GM18868 (cell line): ENCODE results near the gene HSPA1L.
"Not testable (repeated sequence)": the region's sequence is repeated elsewhere in the genome, so short reads cannot be mapped to it uniquely, and the experiment has no call there.

Source experiments
- ATAC-seq: cut with Tn5 transposase; IDR thresholded peaks from one replicate; pipeline ENCODE4 v1.9.1; 2021; ENCODE audit warnings: mild to moderate bottlenecking, moderate library complexity; ENCODE audit not compliant: unreplicated experiment

The HSPA1L gene

DNA sequence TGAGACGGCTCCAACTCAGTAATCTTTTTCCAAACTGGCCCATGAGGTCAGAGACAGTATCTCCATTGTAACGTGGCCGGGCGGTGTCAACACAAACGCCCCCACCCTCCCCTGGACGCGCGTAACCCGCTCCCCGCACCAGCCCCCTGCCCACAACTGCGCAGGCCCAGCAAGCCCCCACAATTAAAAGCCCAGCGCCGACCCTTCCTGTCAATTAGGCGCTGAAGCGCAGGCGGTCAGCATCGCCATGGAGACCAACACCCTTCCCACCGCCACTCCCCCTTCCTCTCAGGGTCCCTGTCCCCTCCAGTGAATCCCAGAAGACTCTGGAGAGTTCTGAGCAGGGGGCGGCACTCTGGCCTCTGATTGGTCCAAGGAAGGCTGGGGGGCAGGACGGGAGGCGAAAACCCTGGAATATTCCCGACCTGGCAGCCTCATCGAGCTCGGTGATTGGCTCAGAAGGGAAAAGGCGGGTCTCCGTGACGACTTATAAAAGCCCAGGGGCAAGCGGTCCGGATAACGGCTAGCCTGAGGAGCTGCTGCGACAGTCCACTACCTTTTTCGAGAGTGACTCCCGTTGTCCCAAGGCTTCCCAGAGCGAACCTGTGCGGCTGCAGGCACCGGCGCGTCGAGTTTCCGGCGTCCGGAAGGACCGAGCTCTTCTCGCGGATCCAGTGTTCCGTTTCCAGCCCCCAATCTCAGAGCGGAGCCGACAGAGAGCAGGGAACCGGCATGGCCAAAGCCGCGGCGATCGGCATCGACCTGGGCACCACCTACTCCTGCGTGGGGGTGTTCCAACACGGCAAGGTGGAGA, at the start of gene HSPA1L, which contains the start of gene HSPA1A:
TSS of gene HSPA1L (minus strand) at position 259 of the 814 bp plus-strand sequence. CDS start 3,311 bp downstream, outside the sequence.
TSS of gene HSPA1A (plus strand) at position 519 of the 814 bp plus-strand sequence. CDS start at position 733, 214 bp downstream.
- ATAC-seq: peak; percentile 33

DNA sequence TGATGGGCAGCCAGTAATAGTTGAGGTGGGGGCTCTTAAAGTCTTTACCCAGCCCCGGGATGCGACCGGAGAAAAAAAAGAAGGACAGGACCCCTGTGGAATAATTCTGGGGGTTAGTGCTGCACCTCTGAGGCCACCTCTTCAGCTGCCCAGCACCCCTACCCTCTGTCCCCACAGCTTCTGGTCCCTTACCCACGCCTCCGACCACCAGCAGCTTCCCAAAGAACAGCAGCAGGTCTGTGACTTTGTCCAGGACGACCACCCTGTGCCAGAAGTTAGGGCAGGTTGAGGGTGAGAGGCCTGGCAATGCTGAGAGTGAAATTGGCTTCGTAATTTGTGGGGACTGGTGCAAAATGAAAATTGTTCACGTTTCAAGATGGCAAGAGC, 49.7 kb upstream of the HSPA1L start:
- no peak for ATAC-seq

DNA sequence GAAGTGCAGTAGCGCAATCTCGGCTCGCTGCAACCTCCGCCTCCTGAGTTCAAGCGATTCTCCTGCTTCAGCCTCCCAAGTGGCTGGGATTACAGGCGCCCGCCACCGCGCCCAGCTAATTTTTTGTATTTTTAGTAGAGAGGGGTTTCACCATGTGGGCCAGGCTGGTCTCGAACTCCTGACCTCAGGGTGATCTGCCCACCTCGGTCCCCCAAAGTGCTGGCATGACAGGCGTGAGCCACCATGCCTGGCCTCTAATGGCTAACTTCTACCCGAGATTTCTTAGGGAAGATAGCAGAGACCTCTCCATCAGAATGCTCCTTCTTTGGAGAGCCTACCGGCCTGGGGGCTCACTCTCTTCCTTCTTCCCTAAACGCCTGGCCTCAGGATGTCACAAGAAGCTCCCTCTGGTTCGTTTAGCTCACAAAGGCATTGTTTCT, 49.1 kb upstream of the HSPA1L start:
- ATAC-seq: not testable (repeated sequence)

DNA sequence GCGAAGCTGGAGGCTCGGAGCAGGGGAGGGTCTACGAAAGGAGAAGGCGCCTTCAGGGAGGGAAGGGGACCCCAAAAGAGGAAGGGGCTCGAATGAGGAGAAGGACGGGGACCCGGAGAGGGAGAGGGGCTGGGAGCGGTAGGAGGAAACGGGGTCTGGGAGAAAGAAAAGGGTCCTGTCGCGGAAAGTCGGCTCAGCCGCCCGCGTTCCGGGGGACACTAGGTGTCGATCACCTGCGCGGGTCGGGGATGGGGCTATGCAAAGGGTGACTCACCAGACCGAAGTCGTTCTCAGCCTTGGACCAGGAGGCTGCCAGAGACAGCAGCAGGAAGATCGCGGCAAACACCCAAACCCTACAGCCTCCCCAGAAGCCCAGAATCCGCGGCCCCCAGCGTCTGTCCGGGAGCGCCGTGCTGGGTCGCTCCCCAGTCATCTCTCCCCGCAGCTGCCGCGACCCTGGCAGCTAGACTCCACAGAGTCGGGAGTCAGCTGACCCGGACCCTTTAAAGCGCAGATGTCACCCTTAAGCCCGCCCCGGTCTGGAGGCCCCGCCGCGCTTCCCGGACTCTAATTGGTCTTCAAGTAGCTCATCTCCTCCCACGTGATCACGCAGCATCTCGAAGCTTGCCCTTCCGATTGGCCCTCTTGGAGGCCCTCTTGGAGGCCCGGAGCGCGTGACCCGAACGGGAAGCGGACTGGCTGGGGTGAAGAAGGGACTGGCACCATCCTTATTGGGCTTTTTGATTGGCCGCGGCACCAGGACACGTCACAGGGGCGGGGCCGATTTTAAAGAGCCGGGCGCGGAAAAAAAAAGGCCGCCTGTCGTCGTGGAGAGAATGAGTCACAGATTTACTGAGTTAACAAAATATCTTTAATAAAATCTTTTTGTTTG, 47.5 kb upstream of the HSPA1L start, which contains the start of gene NEU1:
TSS of gene NEU1 (minus strand) at position 478 of the 892 bp plus-strand sequence. CDS start at position 433, 45 bp downstream.
- ATAC-seq: peak; percentile 89

DNA sequence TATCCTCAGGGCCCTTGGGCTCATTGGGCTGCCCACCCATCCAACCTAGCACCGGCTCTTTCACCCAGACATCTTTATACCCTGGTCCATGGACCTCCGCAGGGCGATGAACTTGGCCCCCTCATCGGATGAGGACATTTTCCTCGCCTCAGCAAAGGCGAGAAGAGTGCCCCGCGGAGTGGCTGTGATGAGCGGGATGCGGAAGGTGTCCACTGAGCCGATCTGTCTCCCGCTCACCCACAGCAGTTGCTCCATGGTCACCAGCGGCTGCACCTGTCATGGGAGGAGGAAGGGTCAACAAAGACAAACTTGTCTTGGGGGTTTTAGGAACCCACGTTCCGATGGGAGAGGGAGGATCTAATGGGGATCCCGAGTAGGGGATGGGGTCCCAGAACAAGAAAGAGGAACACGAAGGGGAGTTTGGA, 46.8 kb upstream of the HSPA1L start:
- no peak for ATAC-seq

DNA sequence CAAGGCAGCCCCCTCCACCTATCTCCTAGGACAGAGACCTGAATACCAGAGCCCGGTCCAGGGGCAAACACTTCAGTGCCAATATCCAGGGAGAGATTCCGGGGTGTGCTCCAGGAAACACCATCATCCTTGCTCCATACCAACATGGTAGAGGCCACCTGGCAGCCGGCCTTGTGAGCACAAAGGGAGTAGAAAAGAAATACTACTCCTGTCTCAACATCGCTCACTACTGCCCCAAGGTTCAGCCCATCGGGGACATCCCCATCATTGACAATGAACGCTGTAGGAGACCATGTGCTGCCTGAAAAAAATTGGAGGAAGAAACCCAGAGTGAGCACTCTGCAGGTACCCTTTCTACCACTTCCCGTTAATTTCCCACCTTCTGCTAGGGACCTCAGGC, 46.1 kb upstream of the HSPA1L start:
- ATAC-seq: no peak

DNA sequence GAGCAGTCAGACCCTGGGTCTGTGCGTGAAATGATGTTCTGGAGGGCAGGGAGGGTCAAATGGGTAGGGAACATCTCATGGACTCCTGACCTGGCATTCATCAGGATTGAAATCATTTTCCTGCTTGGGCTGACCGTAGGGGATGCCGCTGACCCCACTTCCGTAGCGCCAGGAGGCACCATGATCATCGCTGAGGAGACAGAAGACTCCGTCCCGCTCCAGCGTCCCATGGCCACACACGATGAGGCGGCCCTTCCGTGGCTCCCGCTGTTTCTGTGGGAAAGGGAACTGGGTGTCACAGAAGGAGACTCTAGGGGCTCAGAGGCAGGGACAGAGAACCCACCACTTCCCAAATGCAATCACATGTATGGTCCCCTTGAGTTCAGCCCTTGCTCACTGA, 45.3 kb upstream of the HSPA1L start:
- ATAC-seq: no peak

DNA sequence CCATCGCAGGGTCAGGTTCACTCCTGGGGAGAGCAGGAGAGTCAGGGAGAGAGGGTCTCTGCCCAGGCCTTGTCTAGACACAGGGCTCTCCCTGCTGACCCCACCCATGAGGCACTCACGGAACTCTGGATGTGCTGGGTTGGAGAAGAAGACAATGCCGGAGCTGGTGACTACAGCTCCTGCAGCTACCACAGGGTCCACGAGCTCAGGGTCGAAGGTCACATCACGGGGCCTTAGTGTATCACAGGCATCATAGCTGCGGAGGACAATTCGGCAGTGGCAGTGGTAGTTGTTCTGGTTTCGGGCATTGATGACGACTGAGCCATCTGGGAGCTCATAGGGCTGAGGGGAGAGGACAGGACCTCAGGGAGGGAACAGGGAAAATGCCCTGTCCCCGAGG, 44.8 kb upstream of the HSPA1L start:
- no peak for ATAC-seq

DNA sequence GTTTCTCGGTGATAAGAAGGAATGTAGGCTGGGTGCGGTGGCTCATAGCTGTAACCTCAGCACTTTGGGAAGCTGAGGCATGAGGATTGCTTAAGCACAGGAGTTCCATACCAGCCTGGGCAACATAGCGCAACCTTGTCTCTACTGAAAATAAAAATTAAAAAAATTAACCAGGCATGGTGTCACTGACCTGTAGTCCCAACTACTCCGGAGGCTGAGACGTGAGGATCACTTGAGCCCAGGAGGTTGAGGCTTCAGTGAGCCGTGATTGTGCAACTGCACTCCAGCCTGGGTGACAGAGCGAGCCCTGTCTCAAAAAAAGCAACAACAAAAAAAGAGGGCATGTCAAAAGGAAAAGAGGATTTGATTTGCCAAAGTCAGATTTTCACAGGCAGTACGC, 43.6 kb upstream of the HSPA1L start:
- no peak for ATAC-seq

DNA sequence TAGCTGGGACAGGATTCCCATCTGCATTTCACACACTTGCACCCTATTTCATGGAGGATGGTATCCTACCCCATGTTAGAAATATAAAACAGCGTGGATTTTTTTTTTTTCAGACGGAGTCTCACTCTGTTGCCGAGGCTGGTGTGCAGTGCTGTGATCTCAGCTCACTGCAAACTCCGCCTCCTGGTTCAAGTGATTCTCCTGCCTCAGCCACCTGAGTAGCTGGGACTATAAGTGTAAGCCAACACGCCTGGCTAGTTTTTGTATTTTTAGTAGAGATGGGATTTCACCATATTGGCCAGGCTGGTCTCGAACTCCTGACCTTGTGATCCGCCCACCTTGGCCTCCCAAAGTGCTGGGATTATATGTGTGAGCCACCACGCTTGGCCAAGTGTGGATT, 42.7 kb upstream of the HSPA1L start:
- ATAC-seq: not testable (repeated sequence)

DNA sequence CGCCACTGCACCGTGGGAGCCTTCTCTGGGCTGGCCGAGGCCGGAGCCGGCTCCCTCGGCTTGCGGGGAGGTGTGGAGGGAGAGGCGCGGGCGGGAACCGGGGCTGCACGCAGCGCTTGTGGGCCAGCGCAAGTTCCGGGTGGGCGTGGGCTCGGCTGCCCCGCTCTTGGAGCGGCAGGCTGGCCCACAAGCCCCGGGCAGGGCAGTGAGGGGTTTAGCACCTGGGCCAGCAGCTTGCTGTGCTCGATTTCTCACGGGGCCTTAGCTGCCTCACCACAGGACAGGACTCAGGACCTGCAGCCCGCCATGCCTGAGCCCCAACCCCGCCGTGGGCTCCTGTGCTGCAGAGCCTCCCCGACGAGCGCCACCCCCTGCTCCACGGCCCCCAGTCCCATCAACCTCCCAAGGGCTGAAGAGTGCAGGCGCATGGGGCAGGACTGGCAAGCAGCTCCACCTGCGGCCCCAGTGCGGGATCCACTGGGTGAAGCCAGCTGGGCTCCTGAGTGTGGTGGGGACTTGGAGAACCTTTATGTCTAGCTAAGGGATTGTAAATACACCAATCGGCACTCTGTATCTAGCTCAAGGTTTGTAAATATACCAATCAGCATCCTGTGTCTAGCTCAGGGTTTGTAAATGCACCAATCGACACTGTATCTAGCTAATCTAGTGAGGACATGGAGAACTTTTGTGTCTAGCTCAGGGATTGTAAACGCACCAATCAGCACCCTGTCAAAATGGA, 37.1 kb upstream of the HSPA1L start:
- ATAC-seq: not testable (repeated sequence)

DNA sequence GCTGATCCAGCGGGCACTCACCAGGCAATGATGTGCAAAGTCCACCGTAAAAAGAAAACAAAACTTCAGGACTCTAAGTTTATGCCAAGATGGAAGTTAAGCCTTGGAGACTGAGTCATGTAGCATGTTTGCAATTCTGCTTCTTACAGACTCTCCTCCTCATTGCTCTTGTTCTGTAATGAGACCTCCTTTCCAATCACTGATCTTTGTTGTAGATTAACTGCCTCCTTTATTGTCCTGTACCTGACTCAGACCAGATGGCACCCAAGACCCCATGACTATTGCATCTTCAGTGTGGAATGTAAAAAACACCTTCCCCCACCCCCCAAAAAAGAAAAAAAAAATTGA, 36.4 kb upstream of the HSPA1L start:
- no peak for ATAC-seq

DNA sequence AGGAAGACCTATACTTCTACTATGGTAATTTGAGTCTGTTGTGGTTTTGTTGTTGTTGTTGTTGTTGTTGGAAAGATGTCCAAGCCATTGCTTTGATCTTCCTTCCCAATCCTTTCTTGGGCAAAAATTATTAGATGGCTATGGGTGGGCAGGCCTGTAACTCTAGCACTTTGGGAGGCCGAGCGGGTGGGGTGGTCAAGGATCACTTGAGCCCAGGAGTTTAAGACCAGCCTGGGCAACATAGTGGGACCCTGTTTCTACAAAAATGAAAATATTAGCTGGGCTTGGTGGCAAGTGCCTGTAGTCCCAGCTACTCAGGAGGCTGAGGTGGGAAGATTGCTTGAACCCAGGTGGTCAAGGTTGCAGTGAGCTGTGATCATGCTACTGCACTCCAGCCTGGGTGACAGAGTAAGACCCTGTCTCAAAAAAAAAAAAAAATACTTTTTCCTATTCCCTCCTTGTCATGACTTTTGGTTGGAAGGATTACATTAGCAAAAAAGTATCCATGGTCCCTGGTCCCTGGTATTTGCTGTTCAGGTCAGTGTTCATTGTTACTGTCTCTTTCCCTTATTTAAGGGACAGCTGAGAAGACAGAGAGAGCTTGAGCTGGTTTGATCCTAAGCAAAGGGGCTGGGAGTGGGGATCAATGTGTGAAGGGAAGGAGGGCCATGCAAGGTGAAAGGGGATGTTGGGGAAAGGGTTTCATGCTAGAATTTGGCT, 35.8 kb upstream of the HSPA1L start:
- no peak for ATAC-seq

DNA sequence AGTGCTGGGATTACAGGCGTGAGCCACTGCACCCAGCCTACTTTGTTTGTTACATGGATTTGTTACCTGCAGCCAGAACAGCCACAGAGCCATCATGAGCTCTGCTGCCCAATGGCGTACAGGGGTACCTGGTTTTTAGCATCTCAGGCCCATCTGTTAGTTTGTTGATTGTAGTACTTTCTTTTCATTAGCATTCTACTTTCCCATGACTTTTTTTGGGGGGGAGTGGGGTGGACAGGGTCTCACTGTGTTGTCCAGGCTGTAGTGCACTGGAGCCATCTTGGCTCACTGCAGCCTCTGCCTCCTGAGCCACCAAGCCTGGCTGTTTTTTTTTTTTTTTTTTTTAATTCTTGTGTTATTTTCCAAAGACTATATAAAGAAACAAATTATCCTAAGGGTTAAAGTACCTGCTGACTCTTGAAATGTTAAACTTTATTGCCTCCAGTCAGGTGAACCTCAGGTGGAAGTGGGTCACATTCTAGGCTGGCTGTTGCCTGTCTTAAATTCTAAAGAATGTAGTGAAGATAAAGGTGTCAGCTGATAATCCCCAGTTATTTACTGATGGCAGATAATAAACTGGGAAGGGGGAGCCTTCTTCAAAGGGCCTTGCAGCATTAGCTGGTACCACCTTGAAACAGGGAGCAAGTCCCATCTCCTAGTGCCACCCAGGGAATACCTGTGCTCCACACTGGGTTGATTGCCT, 32.3 kb upstream of the HSPA1L start:
- no peak for ATAC-seq

DNA sequence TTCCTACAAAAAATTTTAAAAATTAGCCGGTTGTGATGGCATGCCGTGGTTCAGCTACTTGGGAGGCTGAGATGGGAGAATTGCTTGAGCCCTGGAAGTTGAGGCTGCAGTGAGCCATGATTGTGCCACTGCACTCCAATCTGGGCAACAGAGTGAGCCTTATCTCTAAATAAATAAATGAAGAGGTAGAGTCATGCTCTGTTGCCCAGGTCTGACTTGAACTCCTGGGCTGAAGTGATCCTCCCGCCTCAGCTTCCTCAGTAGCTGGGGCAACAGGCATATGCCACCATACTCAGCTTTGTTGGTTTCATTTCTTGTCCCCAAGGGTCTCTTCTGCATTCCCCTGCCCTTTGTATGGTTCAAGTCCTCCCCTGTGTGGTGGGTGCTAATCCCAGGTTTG, 29.4 kb upstream of the HSPA1L start:
- no peak for ATAC-seq

DNA sequence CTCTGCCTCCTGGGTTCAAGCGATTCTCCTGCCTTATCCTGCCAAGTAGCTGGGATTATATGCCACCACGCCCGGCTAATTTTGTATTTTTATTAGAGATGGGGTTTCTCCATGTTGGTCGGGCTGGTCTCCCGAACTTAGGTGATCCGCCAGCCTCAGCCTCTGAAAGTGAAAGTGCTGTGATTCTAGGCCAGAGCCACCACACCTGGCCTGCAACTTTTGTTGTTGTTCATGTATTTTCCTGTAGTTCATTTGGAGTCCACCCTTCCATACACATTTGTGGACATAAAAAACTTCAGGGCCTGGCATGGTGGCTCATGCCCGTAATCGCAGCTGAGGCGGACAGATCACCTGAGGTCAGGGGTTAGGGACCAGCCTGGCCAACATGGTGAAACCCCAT, 27.0 kb upstream of the HSPA1L start:
- no peak for ATAC-seq

DNA sequence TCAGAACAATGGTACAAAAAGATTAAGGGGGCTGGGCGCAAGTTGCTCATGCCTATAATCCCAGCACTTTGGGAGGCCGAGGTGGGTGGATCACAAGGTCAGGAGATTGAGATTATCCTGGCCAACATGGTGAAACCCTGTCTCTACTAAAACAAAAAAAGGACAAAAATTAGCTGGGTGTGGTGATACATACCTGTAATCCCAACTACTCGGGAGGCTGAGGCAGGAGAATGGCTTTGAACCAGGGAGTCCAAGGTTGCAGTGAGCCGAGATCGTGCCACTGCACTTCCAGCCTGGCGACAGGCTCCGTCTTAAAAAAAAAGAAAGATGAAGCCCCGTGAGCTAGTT, 24.7 kb upstream of the HSPA1L start:
- ATAC-seq: not testable (repeated sequence)

DNA sequence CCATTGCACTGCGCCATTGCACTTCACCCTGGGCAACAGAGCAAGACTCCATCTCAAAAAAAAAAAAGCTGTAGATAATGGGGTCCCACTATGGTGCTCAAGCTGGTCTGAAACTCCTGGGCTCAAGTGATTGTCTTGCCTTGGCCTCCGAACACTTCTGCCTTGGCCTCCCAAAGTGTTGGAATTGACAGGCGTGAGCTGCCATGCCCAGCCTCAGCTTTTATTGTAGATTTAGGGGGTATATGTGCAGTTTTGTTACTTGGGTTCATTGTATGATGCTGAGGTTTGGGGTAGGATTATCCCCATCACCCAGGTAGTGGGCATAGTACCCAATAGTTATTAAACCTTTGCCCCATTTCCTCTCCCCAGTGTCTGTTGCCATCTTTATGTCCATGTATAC, 23.9 kb upstream of the HSPA1L start:
- ATAC-seq: no peak

DNA sequence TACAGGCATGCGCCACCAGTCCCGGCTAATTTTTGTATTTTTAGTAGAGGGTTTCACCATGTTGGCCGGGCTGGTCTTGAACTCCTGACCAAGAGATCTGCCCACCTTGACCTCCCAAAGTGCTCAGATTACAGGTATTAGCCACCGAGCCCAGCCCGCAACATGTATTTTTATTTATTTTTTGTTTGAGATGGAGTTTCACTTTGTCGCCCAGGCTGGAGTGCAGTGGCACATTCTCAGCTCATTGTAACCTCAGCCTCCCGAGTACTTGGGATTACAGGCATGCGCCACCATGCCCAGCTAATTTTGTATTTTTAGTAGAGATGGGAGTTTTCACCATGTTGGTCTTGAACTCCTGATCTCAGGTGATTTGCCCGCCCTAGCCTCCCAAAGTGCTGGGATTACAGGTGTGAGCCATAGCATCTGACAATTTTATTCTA, 23.1 kb upstream of the HSPA1L start:
- ATAC-seq: not testable (repeated sequence)
